ENCODE data around the gene ZFP36L1.

ZFP36L1 gene

GRCh38 chr14:68785534-68786490 is 7.1 kb downstream of the ZFP36L1 start:
- H3K4me3 ChIP-seq (ENCODE audit: low read length), result no peak overlapping the region

GRCh38 chr14:68784978-68785533 is 7.8 kb downstream of the ZFP36L1 start:
- no peak overlapping the region for H3K4me3 ChIP-seq (ENCODE audit: low read length)
- no peak overlapping the region for H3K4me2 ChIP-seq (ENCODE audit: low read length)
- H3K79me2 ChIP-seq (ENCODE audit: control insufficient read depth, low read length), result peaks cover 19% of the 10 kb centered on the region
- peaks cover 5% of the 10 kb centered on the region for H4K20me1 ChIP-seq (ENCODE audit: control insufficient read depth, insufficient read depth, low read depth, low read length)
- peaks cover 63% of the 10 kb centered on the region for H3K4me1 ChIP-seq (ENCODE audit: control insufficient read depth, low read length)
- no peaks in the 10 kb centered on the region for H3K27me3 ChIP-seq (ENCODE audit: control insufficient read depth, low read length)
- no peaks in the 10 kb centered on the region for H3K9me3 ChIP-seq (ENCODE audit: control insufficient read depth, insufficient read depth, low read length)
- peaks cover 56% of the 10 kb centered on the region for H3F3A ChIP-seq (ENCODE audit: control insufficient read depth, insufficient read depth)
- peaks cover 36% of the 10 kb centered on the region for H3K36me3 ChIP-seq (ENCODE audit: control insufficient read depth, low read length)
- TF ChIP-seq CTCF (IDR thresholded peaks at IDR 0.05; ENCODE audit: low read depth, low read length, poor library complexity, severe bottlenecking) (no peak), EZH2phosphoT487 (IDR thresholded peaks at IDR 0.05; ENCODE audit: borderline replicate concordance, low read length) (no peak)
- peak overlapping the region; percentile 43 for H3K27ac ChIP-seq (ENCODE audit: low read depth, low read length)
- H3K9me2 ChIP-seq (replicated peaks; ENCODE audit: control insufficient read depth, low read length), result no peaks in the 10 kb centered on the region

More at GRCh38 chr14:68785534-68786490, 7.1 kb downstream of the ZFP36L1 start:
- peak overlapping the region; percentile 43 for H3K27ac ChIP-seq (ENCODE audit: low read depth, low read length)
- H3F3A ChIP-seq (ENCODE audit: control insufficient read depth, insufficient read depth), result peaks cover 62% of the 10 kb centered on the region
- H3K9me2 ChIP-seq (replicated peaks; ENCODE audit: control insufficient read depth, low read length), result no peaks in the 10 kb centered on the region
- peaks cover 44% of the 10 kb centered on the region for H3K36me3 ChIP-seq (ENCODE audit: control insufficient read depth, low read length)
- no peak overlapping the region for H3K4me2 ChIP-seq (ENCODE audit: low read length)
- TF ChIP-seq CTCF (IDR thresholded peaks at IDR 0.05; ENCODE audit: low read depth, low read length, poor library complexity, severe bottlenecking) (no peak), EZH2phosphoT487 (IDR thresholded peaks at IDR 0.05; ENCODE audit: borderline replicate concordance, low read length) (no peak)
- H4K20me1 ChIP-seq (ENCODE audit: control insufficient read depth, insufficient read depth, low read depth, low read length), result peaks cover 11% of the 10 kb centered on the region
- H3K79me2 ChIP-seq (ENCODE audit: control insufficient read depth, low read length), result peaks cover 27% of the 10 kb centered on the region
- no peaks in the 10 kb centered on the region for H3K27me3 ChIP-seq (ENCODE audit: control insufficient read depth, low read length)
- H3K4me1 ChIP-seq (ENCODE audit: control insufficient read depth, low read length), result peaks cover 56% of the 10 kb centered on the region
- H3K9me3 ChIP-seq (ENCODE audit: control insufficient read depth, insufficient read depth, low read length), result no peaks in the 10 kb centered on the region

GRCh38 chr14:68784226-68784910 is 8.5 kb downstream of the ZFP36L1 start:
- H3K27ac ChIP-seq (ENCODE audit: low read depth, low read length), result no peak overlapping the region
- peaks cover 52% of the 10 kb centered on the region for H3F3A ChIP-seq (ENCODE audit: control insufficient read depth, insufficient read depth)
- no peak for TF ChIP-seq EZH2phosphoT487 (IDR thresholded peaks at IDR 0.05; ENCODE audit: borderline replicate concordance, low read length)
- TF ChIP-seq CTCF (IDR thresholded peaks at IDR 0.05; ENCODE audit: low read depth, low read length, poor library complexity, severe bottlenecking), result no peak
- H4K20me1 ChIP-seq (ENCODE audit: control insufficient read depth, insufficient read depth, low read depth, low read length), result peaks cover 5% of the 10 kb centered on the region
- peaks cover 63% of the 10 kb centered on the region for H3K4me1 ChIP-seq (ENCODE audit: control insufficient read depth, low read length)
- H3K4me3 ChIP-seq (ENCODE audit: low read length), result no peak overlapping the region
- peaks cover 29% of the 10 kb centered on the region for H3K36me3 ChIP-seq (ENCODE audit: control insufficient read depth, low read length)
- no peaks in the 10 kb centered on the region for H3K27me3 ChIP-seq (ENCODE audit: control insufficient read depth, low read length)
- H3K4me2 ChIP-seq (ENCODE audit: low read length), result no peak overlapping the region
- H3K79me2 ChIP-seq (ENCODE audit: control insufficient read depth, low read length), result peaks cover 12% of the 10 kb centered on the region
- no peaks in the 10 kb centered on the region for H3K9me3 ChIP-seq (ENCODE audit: control insufficient read depth, insufficient read depth, low read length)
- H3K9me2 ChIP-seq (replicated peaks; ENCODE audit: control insufficient read depth, low read length), result no peaks in the 10 kb centered on the region

Measured in DOHH2 (cell line).